Peyer's patch (tissue), 4 donors: Measurements from ENCODE around the gene UMODL1. TPM values are rescaled to one million over a fixed set of nuclear protein-coding genes. Genes with fewer than 3 reads are reported as not detected.
"Not testable (repeated sequence)": the region's sequence is repeated elsewhere in the genome, so short reads cannot be mapped to it uniquely, and the experiment has no call there.

Source experiments
- DNase-seq, 3 donors: peaks; one replicate each; pipeline ENCODE4 v3.0.0-alpha.2; 2017 to 2019
- H3K27ac ChIP-seq, 4 donors: fragments of 200-600 bp; sonication (generic); one replicate each; pipeline ENCODE4 v1.5.1; 2016 to 2019
- H3K27me3 ChIP-seq, 2 donors: fragments of 200-600 bp; sonication (generic); one replicate each; pipeline ENCODE4 v1.5.1; 2019
- H3K36me3 ChIP-seq, 3 donors: fragments of 200-600 bp; sonication (generic); one replicate each; pipeline ENCODE4 v1.5.1; 2016 to 2019
- H3K4me1 ChIP-seq, 4 donors: fragments of 200-600 bp; sonication (generic); one replicate each; pipeline ENCODE4 v1.5.1; 2016 to 2019
- H3K4me3 ChIP-seq, 4 donors: fragments of 200-600 bp; sonication (generic); 1 replicate in 3 of 4; 2 replicates in 1 of 4; pipeline ENCODE4 v1.5.1; 2016 to 2019; ENCODE audit warnings: mild to moderate bottlenecking in 1 of 4
- H3K9me3 ChIP-seq, 4 donors: fragments of 200-600 bp; sonication (generic); one replicate each; pipeline ENCODE4 v1.5.1; 2016 to 2019; ENCODE audit warnings: mild to moderate bottlenecking in 1 of 4
- POLR2A ChIP-seq, 2 donors: fragments of 450-650 bp; IDR thresholded peaks; one replicate each; pipeline ENCODE4 v1.5.1; 2017; ENCODE audit warnings: antibody characterized with exemption in 2 of 2, mild to moderate bottlenecking in 2 of 2, moderate library complexity in 2 of 2
- total RNA-seq, 4 donors: library from RNA; depleted of rRNA; stranded (reverse); fragments of >200 nt; gene quantifications; one replicate each; pipeline ENCODE4 v1.1.0, GENCODE V29; 2016
- TF ChIP-seq, protein P1 (sequence below), 6 experiments: fragments of 450-650 bp in 4 of 6; fragments of 200-600 bp in 2 of 6; sonication (generic) in 1 of 6; IDR thresholded peaks; one replicate each; pipeline ENCODE4 v1.5.1; 2017 to 2019; ENCODE audit warnings: antibody characterized with exemption in 6 of 6, mild to moderate bottlenecking in 3 of 6, moderate library complexity in 1 of 6

UMODL1 gene
- total RNA-seq, 4 donors from 2014 or later = 0.53 to 0.95 (median 0.83) TPM; not detected in 1

DNA sequence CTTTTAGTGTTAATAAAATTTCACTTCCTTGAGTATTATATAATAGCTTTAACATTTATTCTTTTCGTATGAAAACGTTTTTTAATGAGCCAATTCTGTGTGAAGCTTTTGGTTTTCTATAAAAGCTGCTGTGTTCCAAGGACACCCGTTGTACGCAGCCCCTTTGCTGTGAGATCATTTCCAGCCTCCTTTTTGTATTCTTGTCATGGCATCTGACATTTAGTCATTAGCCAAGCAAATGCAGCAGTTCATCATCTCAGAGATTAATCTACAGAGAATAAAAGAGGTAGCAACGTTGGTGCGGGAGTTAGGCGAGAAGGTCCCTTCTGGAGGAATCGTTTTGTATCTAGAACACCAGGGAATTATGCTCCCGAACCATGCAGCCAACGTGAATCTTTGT lies 1.3 kb upstream of the UMODL1 start:
- TF ChIP-seq, protein P1, sequence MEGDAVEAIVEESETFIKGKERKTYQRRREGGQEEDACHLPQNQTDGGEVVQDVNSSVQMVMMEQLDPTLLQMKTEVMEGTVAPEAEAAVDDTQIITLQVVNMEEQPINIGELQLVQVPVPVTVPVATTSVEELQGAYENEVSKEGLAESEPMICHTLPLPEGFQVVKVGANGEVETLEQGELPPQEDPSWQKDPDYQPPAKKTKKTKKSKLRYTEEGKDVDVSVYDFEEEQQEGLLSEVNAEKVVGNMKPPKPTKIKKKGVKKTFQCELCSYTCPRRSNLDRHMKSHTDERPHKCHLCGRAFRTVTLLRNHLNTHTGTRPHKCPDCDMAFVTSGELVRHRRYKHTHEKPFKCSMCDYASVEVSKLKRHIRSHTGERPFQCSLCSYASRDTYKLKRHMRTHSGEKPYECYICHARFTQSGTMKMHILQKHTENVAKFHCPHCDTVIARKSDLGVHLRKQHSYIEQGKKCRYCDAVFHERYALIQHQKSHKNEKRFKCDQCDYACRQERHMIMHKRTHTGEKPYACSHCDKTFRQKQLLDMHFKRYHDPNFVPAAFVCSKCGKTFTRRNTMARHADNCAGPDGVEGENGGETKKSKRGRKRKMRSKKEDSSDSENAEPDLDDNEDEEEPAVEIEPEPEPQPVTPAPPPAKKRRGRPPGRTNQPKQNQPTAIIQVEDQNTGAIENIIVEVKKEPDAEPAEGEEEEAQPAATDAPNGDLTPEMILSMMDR (IDR thresholded peaks at IDR 0.05) = no peak
- no peak for TF ChIP-seq POLR2A (IDR thresholded peaks at IDR 0.05)
- DNase-seq = no peak
- Histone ChIP-seq H3K4me1 (no peaks in the 10 kb centered on the region), H3K36me3 (no peaks in the 10 kb centered on the region), H3K4me3 (no peak overlapping the region), H3K9me3 (no peaks in the 10 kb centered on the region), H3K27me3 (no peaks in the 10 kb centered on the region), H3K27ac (no peak overlapping the region)

DNA sequence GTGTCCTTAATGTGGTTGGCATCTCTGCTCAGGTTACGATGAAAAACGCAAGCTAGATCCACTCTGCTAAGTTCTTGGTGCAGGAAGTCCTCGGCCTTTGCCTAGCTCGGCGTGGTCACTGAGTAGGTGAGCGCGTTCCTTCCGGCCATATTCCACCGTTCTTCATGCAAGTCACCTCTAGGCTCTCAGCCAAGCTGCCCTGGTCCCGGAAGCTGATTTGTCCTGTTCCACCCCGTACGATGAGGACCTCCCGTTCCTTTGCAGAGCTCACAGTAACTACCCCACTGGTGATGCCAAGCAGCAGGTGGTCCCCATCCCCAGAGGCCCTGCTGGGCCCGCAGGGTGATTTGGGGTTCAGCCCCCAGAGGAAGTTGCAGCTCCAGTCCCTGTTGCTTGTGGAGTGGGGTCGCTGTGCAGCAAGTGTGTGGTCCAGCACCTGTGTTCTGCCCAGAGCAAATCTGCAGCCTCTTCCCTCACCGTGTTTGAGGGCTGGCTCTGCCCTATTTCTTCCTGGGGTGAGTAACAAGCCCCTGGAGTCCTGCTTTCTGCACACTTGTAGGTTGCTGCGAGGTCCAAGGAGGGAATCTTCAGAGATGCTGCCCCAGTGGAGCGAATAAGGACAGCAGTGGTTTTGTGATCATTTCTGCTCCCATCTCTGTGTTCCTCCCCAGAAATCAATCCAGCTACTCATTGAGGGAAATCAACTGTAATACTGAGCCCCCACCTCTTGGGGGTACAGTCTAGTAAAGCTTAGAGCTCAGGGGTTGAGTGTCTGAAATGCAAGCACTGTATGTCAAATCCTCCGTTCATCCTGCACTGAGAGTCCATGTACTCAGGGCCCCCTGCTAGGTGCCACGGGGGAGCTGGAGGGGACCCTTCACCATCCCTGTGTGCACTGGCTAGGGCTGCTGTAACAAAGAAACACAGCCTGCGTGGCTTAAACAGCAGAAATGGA lies 2.3 kb downstream of the UMODL1 start:
- H3K36me3 ChIP-seq = no peaks in the 10 kb centered on the region
- no peak overlapping the region for H3K4me3 ChIP-seq

DNA sequence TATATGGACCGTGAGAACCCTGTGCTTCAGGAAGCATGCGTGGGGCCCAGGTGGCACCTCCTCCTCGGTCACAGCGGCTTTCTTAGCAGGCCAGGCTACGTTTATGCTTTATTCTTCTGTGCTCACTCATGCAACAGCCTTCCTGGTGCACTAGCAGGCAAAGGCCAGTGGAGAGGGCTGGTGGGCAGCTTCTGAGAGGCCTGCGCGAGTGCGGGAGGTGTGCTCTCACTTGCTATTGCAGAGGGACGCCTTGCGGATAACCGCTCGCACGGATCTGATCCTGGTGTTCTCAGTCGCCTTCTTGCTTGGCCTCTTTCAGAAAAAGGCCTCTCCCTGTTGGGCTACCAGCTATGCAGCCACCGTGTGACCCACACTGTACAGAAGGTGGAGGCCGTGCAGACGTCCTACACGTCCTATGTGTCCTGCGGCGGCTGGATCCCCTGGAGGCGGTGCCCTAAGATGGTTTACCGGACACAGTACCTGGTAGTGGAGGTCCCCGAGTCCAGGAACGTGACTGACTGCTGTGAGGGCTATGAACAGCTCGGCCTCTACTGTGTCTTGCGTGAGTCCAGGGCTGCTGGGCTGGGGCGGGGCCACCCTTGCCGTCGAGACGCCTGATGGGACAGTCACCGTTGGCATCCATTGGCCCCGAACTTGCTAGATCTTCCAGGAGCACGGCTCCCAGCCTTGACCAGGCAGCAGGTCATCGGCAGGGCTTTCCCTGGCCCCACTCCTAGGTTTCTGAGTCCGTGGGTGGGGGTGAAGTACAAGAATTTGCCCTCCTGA lies 4.8 kb downstream of the UMODL1 start:
- no peak overlapping the region for H3K27ac ChIP-seq
- H3K27me3 ChIP-seq = no peaks in the 10 kb centered on the region
- peak in 1 of 3 donors; percentile 41 for DNase-seq
- H3K4me1 ChIP-seq = no peaks in the 10 kb centered on the region
- no peak for TF ChIP-seq POLR2A (IDR thresholded peaks at IDR 0.05)
- TF ChIP-seq, protein P1 (IDR thresholded peaks at IDR 0.05) = peak in 1 of 6 experiments; percentile 11
- no peaks in the 10 kb centered on the region for H3K36me3 ChIP-seq
- no peaks in the 10 kb centered on the region for H3K9me3 ChIP-seq
- no peak overlapping the region for H3K4me3 ChIP-seq

More for the DNA sequence above, 2.3 kb downstream of the UMODL1 start:
- Histone ChIP-seq H3K27me3 (no peaks in the 10 kb centered on the region), H3K27ac (no peak overlapping the region), H3K9me3 (no peaks in the 10 kb centered on the region), H3K4me1 (no peaks in the 10 kb centered on the region)
- no peak for TF ChIP-seq POLR2A (IDR thresholded peaks at IDR 0.05)
- TF ChIP-seq, protein P1 (IDR thresholded peaks at IDR 0.05) = no peak
- peak in 1 of 3 donors; percentile 36 for DNase-seq

DNA sequence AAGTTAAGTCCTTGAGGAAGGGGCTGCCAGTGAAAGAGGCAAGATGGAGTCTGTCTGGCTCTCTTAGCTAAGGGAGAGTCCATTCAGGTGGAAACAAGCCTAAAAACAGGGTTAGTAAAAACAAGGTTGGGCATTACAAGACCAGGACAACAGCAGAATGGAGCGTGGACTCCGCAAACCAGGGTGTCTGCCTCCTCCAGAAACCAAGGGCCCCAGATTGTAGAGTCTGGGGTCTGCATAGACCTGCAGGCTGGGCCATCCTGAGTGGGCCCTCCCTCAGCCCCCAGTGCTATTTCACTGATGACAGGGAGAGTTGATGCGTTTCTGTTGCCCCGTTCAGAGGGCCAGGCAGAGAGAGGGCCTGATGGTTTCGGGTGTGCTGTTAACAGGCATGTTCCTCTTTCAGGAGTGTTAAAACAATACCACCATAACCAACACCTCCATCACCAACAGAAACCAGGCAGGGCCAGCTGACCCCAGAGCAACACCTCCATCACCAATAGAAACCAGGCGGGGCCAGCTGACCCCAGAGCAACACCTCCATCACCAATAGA lies 6.6 kb downstream of the UMODL1 start:
- H3K36me3 ChIP-seq, H3K27me3 ChIP-seq, H3K4me3 ChIP-seq, H3K27ac ChIP-seq, DNase-seq, H3K4me1 ChIP-seq, H3K9me3 ChIP-seq: not testable (repeated sequence)

DNA sequence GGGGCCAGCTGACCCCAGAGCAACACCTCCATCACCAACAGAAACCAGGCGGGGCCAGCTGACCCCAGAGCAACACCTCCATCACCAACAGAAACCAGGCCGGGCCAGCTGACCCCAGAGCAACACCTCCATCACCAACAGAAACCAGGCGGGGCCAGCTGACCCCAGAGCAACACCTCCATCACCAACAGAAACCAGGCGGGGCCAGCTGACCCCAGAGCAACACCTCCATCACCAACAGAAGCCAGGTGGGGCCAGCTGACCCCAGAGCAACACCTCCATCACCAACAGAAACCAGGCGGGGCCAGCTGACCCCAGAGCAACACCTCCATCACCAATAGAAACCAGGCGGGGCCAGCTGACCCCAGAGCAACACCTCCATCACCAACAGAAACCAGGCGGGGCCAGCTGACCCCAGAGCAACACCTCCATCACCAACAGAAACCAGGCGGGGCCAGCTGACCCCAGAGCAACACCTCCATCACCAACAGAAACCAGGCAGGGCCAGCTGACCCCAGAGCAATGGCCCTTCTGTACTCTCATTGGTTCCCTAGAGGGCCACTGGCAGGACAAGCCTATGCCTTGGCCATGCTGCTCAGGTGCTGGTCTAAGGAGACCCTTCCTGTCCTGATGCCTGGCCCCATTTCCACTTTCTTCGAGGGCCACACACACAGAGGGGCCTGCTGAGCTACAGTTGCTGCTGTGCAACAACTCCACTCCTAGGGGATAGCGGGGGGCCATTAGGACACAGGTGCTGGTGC lies 7.3 kb downstream of the UMODL1 start:
- H3K36me3 ChIP-seq, H3K9me3 ChIP-seq, H3K27ac ChIP-seq, H3K27me3 ChIP-seq, DNase-seq, H3K4me3 ChIP-seq, H3K4me1 ChIP-seq: not testable (repeated sequence)
